ENCODE results near the gene SHC2. TPM values are rescaled to one million over a fixed set of nuclear protein-coding genes. Genes with fewer than 3 reads are reported as not detected.
"Not testable (repeated sequence)": the region's sequence is repeated elsewhere in the genome, so short reads cannot be mapped to it uniquely, and the experiment has no call there.

SHC2 gene
- total RNA-seq, 8 experiments from 2014 or later: 4.6 to 57.6 (median 33.0) TPM

DNA sequence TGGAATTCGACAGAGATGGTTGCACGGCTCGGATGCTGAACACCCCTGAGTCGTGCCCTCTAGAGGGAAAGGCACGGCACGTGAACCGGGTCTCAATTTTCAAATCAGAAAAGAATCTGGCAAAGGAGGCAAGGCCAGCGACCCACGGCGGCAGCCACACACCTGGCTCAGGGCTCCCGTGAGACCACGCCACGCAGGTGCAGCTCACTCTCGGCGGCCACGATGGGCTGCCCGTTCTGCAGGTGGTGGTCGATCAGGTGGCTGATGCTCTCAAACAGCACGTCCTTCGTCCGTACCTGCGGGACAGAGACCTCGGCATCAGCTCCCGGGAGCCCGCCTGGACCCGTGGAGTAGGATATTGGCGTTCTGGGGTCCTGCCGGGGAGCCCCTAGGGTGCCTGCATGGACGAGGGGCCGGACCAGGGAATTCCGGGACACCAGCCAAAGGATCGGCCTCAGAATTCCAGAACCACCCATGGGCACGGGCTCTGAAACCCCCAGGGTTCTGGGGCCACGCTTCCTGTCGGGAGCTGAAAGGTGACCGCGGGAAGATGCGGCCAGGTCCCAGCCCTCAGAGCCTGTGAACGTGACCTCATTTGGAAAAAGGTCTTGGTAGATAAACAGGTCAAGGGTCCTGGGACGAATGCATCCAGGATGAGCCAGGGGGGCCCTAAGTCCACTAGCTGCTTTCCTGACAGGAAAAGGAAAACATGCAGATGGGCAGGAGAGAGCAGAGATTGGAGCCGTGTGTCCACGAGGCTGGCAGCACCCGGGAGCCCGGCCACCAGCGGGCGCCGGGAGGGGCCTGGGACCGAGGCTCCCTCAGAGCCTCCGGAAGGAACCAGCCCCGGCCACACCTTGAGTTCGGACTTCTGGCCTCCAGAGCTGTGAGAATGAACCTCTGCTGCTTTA is 41.8 kb downstream of the SHC2 start:
- Histone ChIP-seq H3K4me1 (replicated peaks in 1 of 2) (peaks cover 17 to 22% of the 10 kb centered on the region in 2 donors), H3K27ac (no peak overlapping the region), H3K4me3 (no peak overlapping the region)
- no peak for ATAC-seq (replicated peaks in 6 of 8)
- 50 to 100% (median 92%) methylated on average over 2 to 14 of the region's 51 CpGs; no CpG with 5 or more reads in 4 of the 10 experiments for WGBS, 10 experiments
- in situ Hi-C loops (cut with MboI; ENCODE audit: low pct_unique_long_range_greater_than_20kb in 2 of 9, low sequenced_read_pairs in 9 of 9, unreplicated experiment in 9 of 9): no loop called here

DNA sequence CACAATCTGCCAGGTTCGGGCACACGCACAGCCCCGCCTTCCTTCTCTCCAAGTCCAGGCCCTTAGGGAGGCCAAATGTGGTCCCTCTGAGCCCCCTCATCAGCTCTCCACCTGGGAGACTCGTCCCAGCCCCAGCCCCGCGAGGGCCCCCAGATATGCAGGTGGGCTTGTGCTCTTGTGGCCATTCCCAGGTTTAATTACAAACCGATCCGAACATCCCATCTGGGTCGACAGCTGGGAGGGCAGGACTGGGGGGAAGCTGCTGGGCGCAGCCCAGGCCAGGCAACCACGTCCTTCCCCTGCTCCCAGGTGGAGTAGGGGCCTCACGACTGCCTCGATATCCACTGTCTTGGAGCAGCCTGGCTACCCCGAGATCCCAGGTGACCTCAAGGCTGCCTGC is 44.4 kb downstream of the SHC2 start:
- Histone ChIP-seq H3K4me1 (replicated peaks in 1 of 2) (peaks cover 30 to 36% of the 10 kb centered on the region in 2 donors), H3K4me3 (no peak overlapping the region), H3K27ac (no peak overlapping the region)
- in situ Hi-C loops (cut with MboI; ENCODE audit: low pct_unique_long_range_greater_than_20kb in 2 of 9, low sequenced_read_pairs in 9 of 9, unreplicated experiment in 9 of 9): no loop called here
- no peak for ATAC-seq (replicated peaks in 6 of 8)
- no CpG with 5 or more reads among the region's 14 CpGs for WGBS, 10 experiments

DNA sequence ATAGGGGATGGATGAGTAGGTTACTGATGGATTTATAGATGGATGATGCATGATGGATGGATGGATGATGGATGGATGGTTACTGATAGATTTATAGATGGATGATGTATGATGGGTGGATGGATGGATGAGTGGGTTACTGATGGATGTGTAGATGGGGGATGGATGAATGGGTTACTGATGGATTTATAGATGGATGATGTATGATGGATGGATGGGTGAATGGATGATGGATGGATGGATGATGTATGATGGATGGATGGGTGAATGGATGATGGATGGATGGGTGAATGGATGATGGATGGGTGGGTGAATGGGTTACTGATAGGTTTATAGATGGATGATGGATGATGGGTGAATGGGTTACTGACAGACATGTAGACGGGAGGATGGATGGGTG is 45.5 kb downstream of the SHC2 start:
- in situ Hi-C loops (cut with MboI; ENCODE audit: low pct_unique_long_range_greater_than_20kb in 2 of 9, low sequenced_read_pairs in 9 of 9, unreplicated experiment in 9 of 9): no loop called here
- Histone ChIP-seq H3K4me1 (replicated peaks in 1 of 2) (peaks cover 32 to 37% of the 10 kb centered on the region in 2 donors), H3K27ac (no peak overlapping the region), H3K4me3 (no peak overlapping the region)
- 14 to 100% (median 60%) methylated on average over 1 of the region's 1 CpG; no CpG with 5 or more reads in 6 of the 10 experiments for WGBS, 10 experiments
- ATAC-seq (replicated peaks in 6 of 8): no peak

DNA sequence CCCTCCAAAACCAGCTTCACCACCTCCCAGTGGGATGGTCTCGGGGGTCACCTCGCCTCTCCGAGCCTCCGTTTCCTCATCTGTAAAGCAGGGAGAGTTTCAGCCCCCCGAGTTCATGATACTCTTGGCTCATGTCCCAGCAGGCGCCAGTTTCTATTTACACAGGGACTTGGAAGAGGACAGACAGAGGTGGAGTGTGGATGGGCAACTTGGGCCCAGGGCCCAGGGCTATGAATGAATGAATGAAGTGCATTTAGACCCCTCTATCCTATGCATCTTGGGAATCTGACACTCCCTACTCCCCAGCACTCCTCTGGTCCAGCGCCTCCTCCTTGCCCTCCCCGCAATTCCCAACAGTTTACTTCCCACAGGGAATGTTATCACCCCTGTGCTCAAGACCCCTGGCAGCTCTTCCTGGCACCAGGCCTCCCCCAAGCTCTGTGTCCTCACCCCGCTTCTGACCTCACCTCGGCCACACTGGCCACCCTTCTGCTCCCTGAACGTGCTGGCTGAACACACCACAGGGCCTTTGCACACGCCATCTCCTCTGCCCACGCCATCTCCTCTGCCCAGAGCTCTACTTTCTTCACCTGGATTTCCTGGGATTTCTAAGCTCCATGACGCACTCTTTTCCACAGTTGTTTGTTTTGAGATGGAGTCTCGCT is 46.9 kb downstream of the SHC2 start:
- in situ Hi-C loops (cut with MboI; ENCODE audit: low pct_unique_long_range_greater_than_20kb in 2 of 9, low sequenced_read_pairs in 9 of 9, unreplicated experiment in 9 of 9): no loop called here
- peaks cover 39 to 44% of the 10 kb centered on the region in 2 donors for H3K4me1 ChIP-seq (replicated peaks in 1 of 2)
- no peak overlapping the region for H3K27ac ChIP-seq
- 30 to 94% (median 60%) methylated on average over 1 to 4 of the region's 15 CpGs; no CpG with 5 or more reads in 3 of the 10 experiments for WGBS, 10 experiments
- H3K4me3 ChIP-seq: no peak overlapping the region
- ATAC-seq (replicated peaks in 6 of 8): no peak

DNA sequence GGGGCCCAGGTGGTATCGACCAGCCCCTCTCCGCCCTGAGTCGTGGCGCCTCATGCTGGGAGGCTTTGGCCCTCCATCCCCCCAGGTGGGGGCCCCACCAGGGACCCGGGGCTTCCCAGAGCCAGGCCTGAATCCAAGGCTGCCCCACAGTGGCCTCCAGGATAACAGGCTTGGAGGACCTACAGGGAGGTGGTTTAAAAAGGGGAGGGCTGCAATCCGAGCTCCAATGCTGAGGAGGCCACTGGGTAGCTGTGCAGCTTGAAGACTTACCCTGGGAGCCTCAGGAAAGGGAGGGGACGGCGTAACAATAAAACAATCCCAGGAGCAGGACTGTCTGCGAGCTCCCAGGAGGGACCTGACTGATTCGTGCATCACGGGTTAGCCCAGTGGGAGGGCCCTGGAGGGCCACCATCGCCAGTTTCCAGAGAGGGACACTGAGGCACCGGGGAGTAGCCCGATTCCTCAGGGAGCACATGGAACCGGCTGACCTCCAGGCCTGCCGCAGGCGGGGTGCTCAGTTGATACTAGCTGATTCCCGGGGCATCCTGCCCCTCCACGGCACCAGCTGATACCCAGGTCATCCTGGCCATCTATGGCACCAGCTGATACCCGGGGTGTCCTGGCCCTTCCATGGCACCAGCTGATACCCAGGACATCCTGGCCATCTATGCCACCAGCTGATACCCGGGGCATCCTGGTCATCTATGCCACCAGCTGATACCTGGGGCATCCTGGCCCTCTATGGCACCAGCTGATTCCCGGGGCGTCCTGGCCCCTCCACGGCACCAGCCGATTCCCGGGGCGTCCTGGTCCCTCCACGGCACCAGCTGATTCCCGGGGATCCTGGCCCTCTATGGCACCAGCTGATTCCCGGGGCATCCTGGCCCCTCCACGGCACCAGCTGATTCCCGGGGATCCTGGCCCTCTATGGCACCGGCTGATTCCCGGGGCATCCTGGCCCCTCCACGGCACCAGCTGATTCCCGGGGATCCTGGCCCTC is 48.2 kb downstream of the SHC2 start:
- peak; percentile 46 to 77 (median 69) for ATAC-seq (replicated peaks in 6 of 8)
- Histone ChIP-seq H3K4me1 (replicated peaks in 1 of 2) (peaks cover 39 to 42% of the 10 kb centered on the region in 2 donors), H3K27ac (peak overlapping the region in 1 of 2 donors; percentile 41), H3K4me3 (no peak overlapping the region)
- in situ Hi-C loops (cut with MboI; ENCODE audit: low pct_unique_long_range_greater_than_20kb in 2 of 9, low sequenced_read_pairs in 9 of 9, unreplicated experiment in 9 of 9): no loop called here
- WGBS, 10 experiments: 20 to 93% (median 33%) methylated on average over 2 to 9 of the region's 36 CpGs; no CpG with 5 or more reads in 6 of the 10 experiments

DNA sequence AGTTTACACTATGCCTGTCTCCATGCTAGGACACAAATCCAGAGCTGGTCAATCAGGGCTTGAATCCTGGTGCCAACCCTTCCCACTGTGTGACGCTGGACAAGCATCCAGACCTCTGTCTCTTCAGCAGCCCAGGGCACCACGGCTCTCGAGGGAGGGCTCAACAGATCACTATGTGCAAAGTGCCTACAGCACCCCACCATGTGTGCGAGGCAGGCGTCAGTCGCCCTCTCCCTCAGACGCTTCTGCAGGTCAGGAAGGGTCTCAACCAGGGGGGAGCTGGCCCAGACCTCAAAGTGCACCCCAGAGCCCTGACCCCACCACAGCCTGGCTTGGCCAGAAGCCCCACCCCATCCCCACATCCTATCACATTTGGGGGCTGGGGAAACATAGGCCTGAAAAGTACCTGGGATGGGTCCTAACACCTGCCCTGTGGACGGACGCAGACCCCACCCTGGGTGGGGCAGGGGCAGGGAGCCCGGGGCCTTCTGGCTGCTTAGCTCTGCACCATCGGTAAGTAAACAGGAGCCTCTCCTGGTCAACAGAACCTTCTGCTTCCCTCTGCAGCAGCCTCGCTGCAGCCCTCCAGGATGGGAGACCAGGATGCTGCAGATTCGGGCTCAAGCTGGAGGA is 49.0 kb downstream of the SHC2 start:
- WGBS, 10 experiments: 20 to 100% (median 33%) methylated on average over 1 to 2 of the region's 13 CpGs; no CpG with 5 or more reads in 7 of the 10 experiments
- in situ Hi-C loops (cut with MboI; ENCODE audit: low pct_unique_long_range_greater_than_20kb in 2 of 9, low sequenced_read_pairs in 9 of 9, unreplicated experiment in 9 of 9): no loop called here
- Histone ChIP-seq H3K4me3 (no peak overlapping the region), H3K27ac (peak overlapping the region in 1 of 2 donors; percentile 41), H3K4me1 (replicated peaks in 1 of 2) (peaks cover 38 to 40% of the 10 kb centered on the region in 2 donors)
- ATAC-seq (replicated peaks in 6 of 8): peak in 1 of 8 experiments; percentile 24

DNA sequence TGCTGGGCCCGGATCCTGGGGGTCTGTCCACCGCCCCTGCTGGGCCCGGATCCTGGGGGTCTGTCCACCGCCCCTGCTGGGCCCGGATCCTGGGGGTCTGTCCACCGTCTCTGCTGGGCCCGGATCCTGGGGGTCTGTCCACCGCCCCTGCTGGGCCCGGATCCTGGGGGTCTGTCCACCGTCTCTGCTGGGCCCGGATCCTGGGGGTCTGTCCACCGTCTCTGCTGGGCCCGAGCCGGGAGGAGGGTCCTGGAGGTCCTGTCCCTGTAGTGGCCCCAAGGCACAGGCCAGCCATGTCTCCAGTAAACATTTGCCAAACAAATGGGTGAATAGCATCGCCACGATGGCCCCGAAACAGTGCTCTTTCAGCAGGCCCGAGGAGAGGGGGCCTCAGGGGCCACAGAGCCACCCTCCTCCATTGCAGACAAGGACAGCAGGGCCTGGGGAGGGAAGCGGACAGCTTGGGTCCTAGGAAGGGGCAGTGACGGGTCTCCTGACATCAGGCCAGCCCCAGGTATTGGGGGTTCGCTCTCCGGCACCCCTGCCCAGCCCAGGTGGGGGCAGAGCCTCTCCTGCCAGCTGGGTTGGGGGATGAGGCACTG is 49.6 kb downstream of the SHC2 start:
- H3K4me1 ChIP-seq (replicated peaks in 1 of 2): peaks cover 40 to 43% of the 10 kb centered on the region in 2 donors
- H3K4me3 ChIP-seq; ATAC-seq (replicated peaks in 6 of 8); H3K27ac ChIP-seq; in situ Hi-C loops (cut with MboI; ENCODE audit: low pct_unique_long_range_greater_than_20kb in 2 of 9, low sequenced_read_pairs in 9 of 9, unreplicated experiment in 9 of 9): not testable (repeated sequence)
- WGBS, 10 experiments: 100% methylated on average over 1 of the region's 22 CpGs; no CpG with 5 or more reads in 8 of the 10 experiments

DNA sequence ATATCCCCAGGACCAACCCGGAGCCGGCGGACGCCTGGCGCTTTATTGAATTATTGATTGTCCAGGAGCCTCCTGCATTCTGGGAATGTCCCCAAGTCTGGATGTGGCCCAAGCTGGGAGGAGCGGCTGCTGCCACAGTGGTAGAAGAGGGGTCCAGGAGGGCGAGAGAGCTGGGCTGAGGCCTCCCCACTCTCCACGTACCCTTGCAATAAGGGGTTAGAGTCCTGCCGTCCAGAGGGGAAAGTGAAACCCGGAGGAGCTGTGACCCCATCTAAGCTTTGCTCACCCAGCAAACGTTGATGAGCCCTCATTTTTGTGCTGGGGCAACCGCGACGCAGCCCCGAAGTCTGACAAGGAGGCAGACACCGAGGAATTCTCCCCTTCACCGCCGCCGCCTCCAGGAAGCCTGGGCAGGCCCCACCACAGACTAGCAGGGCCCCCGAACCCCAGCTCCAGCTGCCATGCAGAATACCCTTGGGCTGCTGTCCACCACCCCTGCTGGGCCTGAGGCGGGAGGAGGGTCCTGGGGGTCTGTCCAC is 50.5 kb downstream of the SHC2 start:
- H3K4me3 ChIP-seq: no peak overlapping the region
- 73% methylated on average over 2 of the region's 21 CpGs; no CpG with 5 or more reads in 9 of the 10 experiments for WGBS, 10 experiments
- in situ Hi-C loops (cut with MboI; ENCODE audit: low pct_unique_long_range_greater_than_20kb in 2 of 9, low sequenced_read_pairs in 9 of 9, unreplicated experiment in 9 of 9): no loop called here
- peaks cover 49 to 52% of the 10 kb centered on the region in 2 donors for H3K4me1 ChIP-seq (replicated peaks in 1 of 2)
- ATAC-seq (replicated peaks in 6 of 8): no peak
- H3K27ac ChIP-seq: no peak overlapping the region

DNA sequence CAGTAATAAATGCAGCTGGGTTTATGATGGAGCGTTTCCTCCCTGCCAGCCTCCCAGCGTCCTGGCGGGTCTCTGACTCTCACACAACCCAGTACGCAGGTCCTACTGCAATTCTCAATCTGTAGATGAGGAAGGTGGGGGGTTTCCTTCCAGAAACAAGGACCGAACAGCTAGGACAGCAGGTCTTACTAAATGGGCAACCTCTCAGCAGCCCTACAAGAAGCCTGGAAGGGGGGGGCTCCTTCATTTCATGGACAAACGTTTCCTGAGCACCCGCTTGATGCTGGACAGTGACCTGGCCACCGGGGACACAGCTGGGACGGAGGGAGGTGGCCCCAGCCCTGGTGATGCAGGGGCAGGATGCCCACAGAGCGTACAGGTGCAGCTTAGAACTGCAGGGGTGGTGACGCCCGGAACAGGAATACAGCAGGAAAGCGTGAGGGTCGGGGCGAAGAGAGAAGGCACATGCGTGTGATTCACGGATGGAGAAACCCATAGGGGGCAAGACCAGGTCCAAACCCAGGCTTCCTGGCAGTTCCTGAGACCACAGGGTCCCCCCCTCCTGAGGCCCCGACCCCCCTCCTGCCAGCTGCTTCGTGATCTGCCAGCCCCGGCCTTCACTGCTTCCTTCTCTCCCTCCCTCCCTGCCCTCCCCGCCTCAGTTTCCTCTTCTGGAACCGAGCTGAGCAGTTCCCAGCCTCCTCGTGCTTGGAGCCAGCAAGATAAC is 51.2 kb downstream of the SHC2 start:
- Histone ChIP-seq H3K4me3 (peak overlapping the region; percentile 58 to 91 (median 65)), H3K4me1 (replicated peaks in 1 of 2) (peaks cover 52 to 54% of the 10 kb centered on the region in 2 donors), H3K27ac (no peak overlapping the region)
- ATAC-seq (replicated peaks in 6 of 8): peak in 6 of 8 experiments; percentile 21 to 34 (median 26)
- WGBS, 10 experiments: 0 to 60% (median 8%) methylated on average over 1 to 9 of the region's 23 CpGs; no CpG with 5 or more reads in 2 of the 10 experiments
- in situ Hi-C loops (cut with MboI; ENCODE audit: low pct_unique_long_range_greater_than_20kb in 2 of 9, low sequenced_read_pairs in 9 of 9, unreplicated experiment in 9 of 9): no loop called here

DNA sequence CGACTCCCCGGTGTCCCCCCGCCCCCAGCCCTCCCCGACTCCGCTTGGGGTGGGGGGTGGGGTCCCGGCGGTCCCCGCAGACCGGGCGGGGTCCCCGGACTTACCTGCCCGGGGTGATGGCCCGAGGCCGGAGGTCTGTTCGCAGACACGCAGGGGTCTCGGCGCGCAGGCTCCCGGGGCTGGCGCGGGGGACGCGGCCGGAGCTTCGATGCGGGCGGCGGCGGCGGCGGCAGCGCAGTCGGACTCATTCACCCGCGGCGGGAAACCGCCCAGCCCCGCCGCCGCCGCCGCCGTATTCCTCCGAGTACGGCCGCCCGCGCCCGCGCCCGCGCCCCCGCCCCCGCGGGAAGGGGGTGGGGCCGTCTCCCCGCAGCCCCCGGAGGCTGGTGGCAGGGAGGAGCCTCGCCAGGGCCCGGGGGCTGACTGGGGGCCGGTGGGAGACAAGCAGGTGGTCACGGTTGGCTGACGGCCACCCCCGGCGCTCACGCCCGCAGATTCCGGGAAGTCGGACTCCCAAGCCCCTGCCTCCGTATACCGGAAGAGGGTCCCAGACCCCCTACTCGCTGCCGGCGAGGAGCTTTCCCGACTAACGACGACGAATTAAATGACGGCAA is 51.8 kb downstream of the SHC2 start, which contains the start of gene C2CD4C:
Gene C2CD4C (minus strand): TSS at position 246 of the 614 bp plus-strand sequence. CDS start 786 bp downstream, outside the sequence.
- no peak within 1 kb of the TSS for H3K27ac ChIP-seq
- peak within 1 kb of the TSS; percentile 58 to 91 (median 65) for H3K4me3 ChIP-seq
- peaks cover 52 to 54% of the 10 kb centered on the region in 2 donors for H3K4me1 ChIP-seq (replicated peaks in 1 of 2)
- in situ Hi-C loops (cut with MboI; ENCODE audit: low pct_unique_long_range_greater_than_20kb in 2 of 9, low sequenced_read_pairs in 9 of 9, unreplicated experiment in 9 of 9): no loop called here
- ATAC-seq (replicated peaks in 6 of 8): peak; percentile 32 to 59 (median 55)
- 0 to 1% (median 0%) methylated on average over 2 to 15 of the region's 80 CpGs; no CpG with 5 or more reads in 7 of the 10 experiments for WGBS, 10 experiments

Data from motor neuron (in vitro differentiated cells).